ENCODE results near the gene DENND4A.

The DENND4A gene

DNA sequence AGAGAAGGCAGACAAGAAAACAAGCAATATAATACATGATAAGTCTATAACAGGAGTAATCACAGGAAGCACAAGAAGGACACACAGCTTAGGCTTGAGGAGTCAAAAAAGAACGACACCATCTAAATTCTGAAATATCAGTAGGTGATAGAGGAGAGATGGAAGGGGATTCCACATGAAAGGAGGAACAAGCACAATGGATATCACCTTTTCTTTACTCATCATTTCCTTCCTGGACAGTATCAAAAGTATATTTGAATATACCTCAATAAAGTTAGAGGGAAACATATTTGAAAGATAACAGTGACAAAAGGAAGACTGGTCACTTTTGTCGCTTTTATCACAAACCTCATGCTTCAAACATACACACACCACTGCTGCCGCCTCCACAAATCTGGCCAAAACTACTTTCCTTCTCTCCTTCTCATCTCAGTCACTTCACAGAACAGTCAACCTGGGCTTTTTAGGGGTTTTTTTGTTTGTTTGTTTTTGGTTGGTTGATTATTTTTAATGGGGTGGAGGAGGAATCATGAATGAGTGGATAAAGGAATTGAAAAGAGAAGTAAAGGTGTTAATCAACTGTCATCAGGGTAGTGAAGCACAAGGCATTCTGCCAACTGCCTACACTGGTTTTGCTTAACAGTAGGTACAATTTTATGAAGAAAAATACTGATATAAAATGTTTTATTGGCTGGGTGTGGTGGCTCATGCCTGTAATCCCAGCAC is 18.5 kb downstream of the DENND4A start:
- no peak for TF ChIP-seq POLR2AphosphoS5 (IDR thresholded peaks at IDR 0.05; ENCODE audit: low read depth, low read length)
- TF ChIP-seq SIN3A (IDR thresholded peaks at IDR 0.05; ENCODE audit: borderline replicate concordance, insufficient read depth, low read length): no peak
- TF ChIP-seq TAF1 (IDR thresholded peaks at IDR 0.05; ENCODE audit: borderline replicate concordance, insufficient read depth, low read length): no peak
- no peak for TF ChIP-seq FOXP2 (optimal IDR thresholded peaks at IDR 0.05; ENCODE audit: borderline replicate concordance, extremely low read depth, extremely low read length, insufficient read depth)
- TF ChIP-seq, protein P1, sequence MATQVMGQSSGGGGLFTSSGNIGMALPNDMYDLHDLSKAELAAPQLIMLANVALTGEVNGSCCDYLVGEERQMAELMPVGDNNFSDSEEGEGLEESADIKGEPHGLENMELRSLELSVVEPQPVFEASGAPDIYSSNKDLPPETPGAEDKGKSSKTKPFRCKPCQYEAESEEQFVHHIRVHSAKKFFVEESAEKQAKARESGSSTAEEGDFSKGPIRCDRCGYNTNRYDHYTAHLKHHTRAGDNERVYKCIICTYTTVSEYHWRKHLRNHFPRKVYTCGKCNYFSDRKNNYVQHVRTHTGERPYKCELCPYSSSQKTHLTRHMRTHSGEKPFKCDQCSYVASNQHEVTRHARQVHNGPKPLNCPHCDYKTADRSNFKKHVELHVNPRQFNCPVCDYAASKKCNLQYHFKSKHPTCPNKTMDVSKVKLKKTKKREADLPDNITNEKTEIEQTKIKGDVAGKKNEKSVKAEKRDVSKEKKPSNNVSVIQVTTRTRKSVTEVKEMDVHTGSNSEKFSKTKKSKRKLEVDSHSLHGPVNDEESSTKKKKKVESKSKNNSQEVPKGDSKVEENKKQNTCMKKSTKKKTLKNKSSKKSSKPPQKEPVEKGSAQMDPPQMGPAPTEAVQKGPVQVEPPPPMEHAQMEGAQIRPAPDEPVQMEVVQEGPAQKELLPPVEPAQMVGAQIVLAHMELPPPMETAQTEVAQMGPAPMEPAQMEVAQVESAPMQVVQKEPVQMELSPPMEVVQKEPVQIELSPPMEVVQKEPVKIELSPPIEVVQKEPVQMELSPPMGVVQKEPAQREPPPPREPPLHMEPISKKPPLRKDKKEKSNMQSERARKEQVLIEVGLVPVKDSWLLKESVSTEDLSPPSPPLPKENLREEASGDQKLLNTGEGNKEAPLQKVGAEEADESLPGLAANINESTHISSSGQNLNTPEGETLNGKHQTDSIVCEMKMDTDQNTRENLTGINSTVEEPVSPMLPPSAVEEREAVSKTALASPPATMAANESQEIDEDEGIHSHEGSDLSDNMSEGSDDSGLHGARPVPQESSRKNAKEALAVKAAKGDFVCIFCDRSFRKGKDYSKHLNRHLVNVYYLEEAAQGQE (IDR thresholded peaks at IDR 0.05; ENCODE audit: insufficient read depth in 1 of 2, low read depth in 2 of 2, low read length in 2 of 2): no peak

DNA sequence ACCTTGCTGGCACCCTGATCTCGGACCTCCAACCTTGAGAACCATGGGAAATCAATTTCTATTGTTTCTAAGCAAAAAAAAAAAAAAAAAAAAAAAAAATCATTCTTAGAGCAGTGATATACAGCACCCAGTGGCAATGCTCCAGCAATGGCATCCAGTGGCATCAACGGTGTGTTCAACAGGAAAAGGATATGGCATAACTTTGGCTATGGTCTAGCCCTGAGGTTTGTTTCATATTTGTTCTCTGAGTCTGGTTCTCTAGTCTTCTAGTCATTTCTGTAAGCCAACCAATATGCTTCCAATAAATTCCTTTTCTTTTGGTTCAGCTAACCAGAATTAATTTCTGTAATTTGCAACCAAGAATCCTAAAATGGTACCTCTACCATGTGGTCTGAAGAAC is 19.2 kb downstream of the DENND4A start:
- no peak for TF ChIP-seq TAF1 (IDR thresholded peaks at IDR 0.05; ENCODE audit: borderline replicate concordance, insufficient read depth, low read length)
- TF ChIP-seq SIN3A (IDR thresholded peaks at IDR 0.05; ENCODE audit: borderline replicate concordance, insufficient read depth, low read length): no peak
- TF ChIP-seq, protein P1 (IDR thresholded peaks at IDR 0.05; ENCODE audit: insufficient read depth in 1 of 2, low read depth in 2 of 2, low read length in 2 of 2): no peak
- no peak for TF ChIP-seq POLR2AphosphoS5 (IDR thresholded peaks at IDR 0.05; ENCODE audit: low read depth, low read length)
- TF ChIP-seq FOXP2 (optimal IDR thresholded peaks at IDR 0.05; ENCODE audit: borderline replicate concordance, extremely low read depth, extremely low read length, insufficient read depth): no peak

DNA sequence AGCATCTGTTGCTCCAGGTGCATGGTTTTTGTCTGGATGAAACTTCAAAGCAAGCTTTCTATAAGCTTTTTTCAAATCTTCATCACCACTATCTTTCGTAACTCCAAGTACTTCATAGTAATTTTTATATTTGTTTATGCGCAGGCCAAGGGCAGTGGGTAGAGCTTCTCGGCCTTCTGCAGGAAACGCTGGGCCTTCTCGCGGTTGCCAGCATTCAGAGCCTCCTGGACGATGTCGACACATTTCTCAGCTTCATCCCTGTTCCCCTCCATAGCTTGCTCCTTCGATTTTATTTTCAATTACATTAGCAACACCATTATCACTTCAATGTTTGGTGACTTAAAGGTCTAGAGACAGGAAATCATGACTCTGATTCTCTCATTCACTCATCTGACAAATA is 20.2 kb downstream of the DENND4A start:
- TF ChIP-seq POLR2AphosphoS5 (IDR thresholded peaks at IDR 0.05; ENCODE audit: low read depth, low read length) (no peak), SIN3A (IDR thresholded peaks at IDR 0.05; ENCODE audit: borderline replicate concordance, insufficient read depth, low read length) (no peak), TAF1 (IDR thresholded peaks at IDR 0.05; ENCODE audit: borderline replicate concordance, insufficient read depth, low read length) (no peak), FOXP2 (optimal IDR thresholded peaks at IDR 0.05; ENCODE audit: borderline replicate concordance, extremely low read depth, extremely low read length, insufficient read depth) (no peak)
- TF ChIP-seq, protein P1 (IDR thresholded peaks at IDR 0.05; ENCODE audit: insufficient read depth in 1 of 2, low read depth in 2 of 2, low read length in 2 of 2): no peak

DNA sequence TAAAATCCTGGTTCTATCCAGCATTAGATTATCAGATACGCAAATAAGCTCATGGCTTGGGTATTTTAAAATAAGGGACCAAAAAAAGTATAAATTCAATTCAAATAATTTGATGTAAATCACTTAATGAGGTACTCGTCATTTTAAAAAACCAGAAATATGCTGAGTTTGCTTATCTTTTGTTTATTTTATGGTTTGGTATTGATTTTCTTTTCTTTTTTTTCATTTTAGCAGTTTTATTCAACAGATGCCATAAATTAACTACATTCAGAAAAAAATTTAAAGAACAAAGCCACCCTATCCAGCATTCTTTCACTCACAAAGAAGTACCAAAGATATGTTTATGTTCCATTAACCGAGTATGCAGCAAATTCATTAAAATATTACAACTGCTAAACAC is 22.6 kb downstream of the DENND4A start:
- TF ChIP-seq TAF1 (IDR thresholded peaks at IDR 0.05; ENCODE audit: borderline replicate concordance, insufficient read depth, low read length) (no peak), FOXP2 (optimal IDR thresholded peaks at IDR 0.05; ENCODE audit: borderline replicate concordance, extremely low read depth, extremely low read length, insufficient read depth) (no peak), POLR2AphosphoS5 (IDR thresholded peaks at IDR 0.05; ENCODE audit: low read depth, low read length) (no peak), SIN3A (IDR thresholded peaks at IDR 0.05; ENCODE audit: borderline replicate concordance, insufficient read depth, low read length) (no peak)
- TF ChIP-seq, protein P1 (IDR thresholded peaks at IDR 0.05; ENCODE audit: insufficient read depth in 1 of 2, low read depth in 2 of 2, low read length in 2 of 2): no peak

Measured in PFSK-1 (cell line).